Stimulated activated CD8-positive, alpha-beta memory T cell treated with anti-CD3 and anti-CD28 coated beads, Interleukin-4, amount 100 ng/mL, for 4 hours (primary cell): ENCODE data around the gene ATG7.
"Not testable (repeated sequence)": the region's sequence is repeated elsewhere in the genome, so short reads cannot be mapped to it uniquely, and the experiment has no call there.

Experiments used
- DNase-seq, 2 donors: peaks; one replicate each; pipeline ENCODE4 v3.0.0-alpha.2; 2020; ENCODE audit warnings: low read depth in 2 of 2, low spot score in 1 of 2

The ATG7 gene

GRCh38 chr3:11461226-11461625, 189.0 kb downstream of the ATG7 start:
- no peak for DNase-seq

GRCh38 chr3:11462673-11463072, 190.5 kb downstream of the ATG7 start:
- not testable (repeated sequence) for DNase-seq

- no peak for DNase-seq
Observed at GRCh38 chr3:11463591-11463990, 191.4 kb downstream of the ATG7 start.

- DNase-seq, result no peak
Observed at GRCh38 chr3:11464356-11464755, 192.2 kb downstream of the ATG7 start.

- no peak for DNase-seq
Observed at GRCh38 chr3:11465744-11466616, 193.8 kb downstream of the ATG7 start.

GRCh38 chr3:11467875-11468274, 195.7 kb downstream of the ATG7 start:
- no peak for DNase-seq

- no peak for DNase-seq
Observed at GRCh38 chr3:11470031-11470853, 198.0 kb downstream of the ATG7 start.

GRCh38 chr3:11475324-11475723, 203.1 kb downstream of the ATG7 start:
- no peak for DNase-seq

- no peak for DNase-seq
Observed at GRCh38 chr3:11476735-11477144, 204.5 kb downstream of the ATG7 start.

GRCh38 chr3:11477407-11477911, 205.3 kb downstream of the ATG7 start:
- DNase-seq, result no peak

GRCh38 chr3:11478167-11478566, 206.0 kb downstream of the ATG7 start:
- no peak for DNase-seq

GRCh38 chr3:11479221-11479620, 207.0 kb downstream of the ATG7 start:
- DNase-seq, result no peak

- no peak for DNase-seq
Observed at GRCh38 chr3:11480663-11481298, 208.6 kb downstream of the ATG7 start.

GRCh38 chr3:11481556-11481955, 209.4 kb downstream of the ATG7 start:
- no peak for DNase-seq

- DNase-seq, result no peak
Observed at GRCh38 chr3:11482021-11482420, 209.8 kb downstream of the ATG7 start.

GRCh38 chr3:11488356-11488755, 216.2 kb downstream of the ATG7 start:
- DNase-seq, result not testable (repeated sequence)

- no peak for DNase-seq
Observed at GRCh38 chr3:11494131-11494916, 222.1 kb downstream of the ATG7 start.

- no peak for DNase-seq
Observed at GRCh38 chr3:11495948-11496557, 223.9 kb downstream of the ATG7 start.

- no peak for DNase-seq
Observed at GRCh38 chr3:11498177-11498576, 226.0 kb downstream of the ATG7 start.

- no peak for DNase-seq
Observed at GRCh38 chr3:11498646-11499045, 226.4 kb downstream of the ATG7 start.
